NB4 (cell line): Measurements from ENCODE around the gene RELL1.

ENCODE experiments used
- DNase-seq: peaks from one replicate; pipeline ENCODE4 v3.0.0; 2010; ENCODE audit warnings: low read depth
- H3K4me3 ChIP-seq: one replicate; pipeline ENCODE4 v1.5.1; 2011; ENCODE audit warnings: mild to moderate bottlenecking, low read depth, low read length, moderate library complexity
- CTCF ChIP-seq: IDR thresholded peaks from one replicate; pipeline ENCODE4 v1.5.1; 2012; ENCODE audit warnings: low read depth, low read length
- MAX ChIP-seq: IDR thresholded peaks from 2 replicates; pipeline ENCODE4 v1.6.1; 2011; ENCODE audit warnings: low read depth, low read length
- MYC ChIP-seq: IDR thresholded peaks from 2 replicates; pipeline ENCODE4 v1.6.1; 2011; ENCODE audit warnings: low read depth, low read length
- POLR2A ChIP-seq: IDR thresholded peaks from 2 replicates; pipeline ENCODE4 v1.6.1; 2011; ENCODE audit warnings: mild to moderate bottlenecking; ENCODE audit not compliant: insufficient read length; ENCODE audit errors: extremely low read depth

Gene RELL1

GRCh38 chr4:37652747-37653527 is 33.2 kb downstream of the RELL1 start:
- no peak overlapping the region for H3K4me3 ChIP-seq
- no peak for TF ChIP-seq MYC
- no peak for TF ChIP-seq CTCF
- no peak for TF ChIP-seq MAX
- no peak for TF ChIP-seq POLR2A
- no peak for DNase-seq

- TF ChIP-seq MAX = no peak
- TF ChIP-seq MYC = no peak
- no peak for TF ChIP-seq CTCF
- no peak for TF ChIP-seq POLR2A
Observed at GRCh38 chr4:37651781-37652377, 34.3 kb downstream of the RELL1 start.

GRCh38 chr4:37650481-37650880 is 35.7 kb downstream of the RELL1 start:
- TF ChIP-seq POLR2A (no peak), MAX (no peak), CTCF (no peak), MYC (no peak)
- DNase-seq = peak; percentile 35

More at GRCh38 chr4:37651781-37652377, 34.3 kb downstream of the RELL1 start:
- no peak overlapping the region for H3K4me3 ChIP-seq
- no peak for DNase-seq

GRCh38 chr4:37649268-37649667 is 36.9 kb downstream of the RELL1 start:
- no peak for DNase-seq
- TF ChIP-seq MYC = no peak
- TF ChIP-seq CTCF = no peak
- no peak for TF ChIP-seq MAX
- TF ChIP-seq POLR2A = no peak
- H3K4me3 ChIP-seq = no peak overlapping the region

More at GRCh38 chr4:37650481-37650880, 35.7 kb downstream of the RELL1 start:
- H3K4me3 ChIP-seq = no peak overlapping the region

GRCh38 chr4:37648084-37648817 is 37.9 kb downstream of the RELL1 start:
- no peak for TF ChIP-seq POLR2A
- no peak for TF ChIP-seq MYC
- no peak for TF ChIP-seq CTCF
- TF ChIP-seq MAX = no peak
- no peak overlapping the region for H3K4me3 ChIP-seq
- peak; percentile 91 for DNase-seq
